Stimulated activated CD8-positive, alpha-beta memory T cell treated with anti-CD3 and anti-CD28 coated beads, Interleukin-7, amount 100 ng/mL, for 24 hours (primary cell): Measurements from ENCODE around the gene GLIS1.

Source experiments
- DNase-seq: peaks from one replicate; pipeline ENCODE4 v3.0.0-alpha.2; 2020; ENCODE audit warnings: low read depth

The GLIS1 gene

GRCh38 chr1:53463961-53464899 lies 274.7 kb downstream of the GLIS1 start:
- no peak for DNase-seq

- no peak for DNase-seq
These were observed 276.0 kb downstream of the GLIS1 start for GRCh38 chr1:53462769-53463501.

- no peak for DNase-seq
These were observed 276.8 kb downstream of the GLIS1 start for GRCh38 chr1:53462193-53462592.

GRCh38 chr1:53461323-53462044 lies 277.5 kb downstream of the GLIS1 start:
- DNase-seq = no peak

- no peak for DNase-seq
These were observed 278.2 kb downstream of the GLIS1 start for GRCh38 chr1:53460666-53461322.

- no peak for DNase-seq
These were observed 278.7 kb downstream of the GLIS1 start for GRCh38 chr1:53460211-53460634.

GRCh38 chr1:53459321-53460175 lies 279.4 kb downstream of the GLIS1 start, which contains the start of gene DMRTB1:
Gene DMRTB1, plus strand, starts transcription at chr1:53459399. Its CDS starts 55 bp downstream, at chr1:53459454.
- no peak for DNase-seq

- DNase-seq = no peak
These were observed 280.3 kb downstream of the GLIS1 start for GRCh38 chr1:53458634-53459033.
